HCT116 (cell line): Measurements from ENCODE around the gene REXO5. TPM values are rescaled to one million over a fixed set of nuclear protein-coding genes. Genes with fewer than 3 reads are reported as not detected.

Experiments used
- ATAC-seq: fragments of 200-7000 bp; cut with Tn5 transposase; 2 replicates; pipeline ENCODE4 v1.9.1; 2020; ENCODE audit warnings: mild to moderate bottlenecking, moderate library complexity
- BruUV-seq: library from RNA; stranded (reverse); fragments of 400-500 nt; replicated peaks from 2 replicates; lab custom pipeline; 2021; lab: Mats Ljungman, UMichigan
- CTCF ChIA-PET: fragments of 300-600 bp; sonication (Branson Sonifier 250); formaldehyde crosslinking; loops from one replicate; lab custom pipeline; 2021; ENCODE audit warnings: antibody characterized with exemption; lab: Charles Lee
- POLR2A ChIA-PET: fragments of 300-600, 350-600 bp; sonication (Branson Sonifier 250); formaldehyde crosslinking; loops from one replicate; lab custom pipeline; 2021; ENCODE audit warnings: antibody characterized with exemption; lab: Charles Lee
- RAD21 ChIA-PET, 2 experiments: fragments of 300-600 bp; sonication (Branson Sonifier 250); formaldehyde crosslinking; loops; one replicate each; lab custom pipeline; 2023; ENCODE audit warnings: low total read pairs in 2 of 2; ENCODE audit not compliant: uncharacterized antibody in 2 of 2, unreplicated experiment in 2 of 2, low non-redundant PET in 1 of 2; lab: Charles Lee
- DNase-seq: peaks from one replicate; pipeline ENCODE4 v3.0.0-alpha.2; 2010; ENCODE audit warnings: low read depth, low spot score
- H2AFZ ChIP-seq: fragments of 200-600 bp; shearing (Covaris generic), sonication (generic); 2 replicates; pipeline ENCODE4 v1.6.1; 2017; ENCODE audit warnings: low read depth, mixed run types, mixed read lengths, antibody characterized with exemption, low read length; ENCODE audit not compliant: poor library complexity, severe bottlenecking
- H3K27ac ChIP-seq: 2 replicates; pipeline ENCODE4 v1.5.1; 2012; ENCODE audit warnings: low read depth, low read length
- H3K27me3 ChIP-seq: fragments of 200-600 bp; sonication (generic); 2 replicates; pipeline ENCODE4 v1.6.1; 2016; ENCODE audit warnings: mixed run types, low read length, mixed read lengths; ENCODE audit not compliant: insufficient read depth
- H3K36me3 ChIP-seq, 2 experiments: fragments of 200-500 bp in 1 of 2; fragments of 200-600 bp in 1 of 2; sonication (Bioruptor generic) in 1 of 2; sonication (generic) in 1 of 2; 2 replicates each; pipeline versions ENCODE4 v1.5.1 to v1.6.1; 2014 to 2016; ENCODE audit warnings: low read length in 2 of 2, inconsistent platforms in 1 of 2, mixed read lengths in 1 of 2, mixed run types in 1 of 2; ENCODE audit not compliant: insufficient read depth in 2 of 2, control insufficient read depth in 1 of 2
- H3K4me1 ChIP-seq, 2 experiments: fragments of 200-600 bp in 1 of 2; sonication (generic) in 1 of 2; 2 replicates each; pipeline versions ENCODE4 v1.5.1 to v1.6.1; 2012 to 2017; ENCODE audit warnings: low read length in 2 of 2, inconsistent platforms in 1 of 2, mild to moderate bottlenecking in 1 of 2, mixed read lengths in 1 of 2, mixed run types in 1 of 2, moderate library complexity in 1 of 2; ENCODE audit not compliant: insufficient read depth in 2 of 2, control insufficient read depth in 1 of 2
- H3K4me2 ChIP-seq: fragments of 200-600 bp; sonication (generic); 2 replicates; pipeline ENCODE4 v1.6.1; 2017; ENCODE audit warnings: mixed run types, low read length, mixed read lengths
- H3K4me3 ChIP-seq, 2 experiments: fragments of 200-600 bp in 1 of 2; sonication (generic) in 1 of 2; replicated peaks in 1 of 2; 2 replicates each; pipeline ENCODE4 v1.5.1; 2011 to 2016; ENCODE audit warnings: low read length in 2 of 2, control low read depth in 1 of 2, low read depth in 1 of 2, mild to moderate bottlenecking in 1 of 2, mixed read lengths in 1 of 2, mixed run types in 1 of 2
- H3K79me2 ChIP-seq: fragments of 200-600 bp; sonication (generic); 2 replicates; pipeline ENCODE4 v1.6.1; 2017; ENCODE audit warnings: mild to moderate bottlenecking, mixed run types, low read length, moderate library complexity, mixed read lengths; ENCODE audit not compliant: insufficient read depth
- H3K9ac ChIP-seq: fragments of 200-600 bp; sonication (generic); 2 replicates; pipeline ENCODE4 v1.6.1; 2016; ENCODE audit warnings: low read length, mixed read lengths
- H3K9me2 ChIP-seq: fragments of 200-600 bp; sonication (generic), shearing (Covaris generic); 2 replicates; pipeline ENCODE4 v1.6.1; 2017; ENCODE audit warnings: mixed run types, mild to moderate bottlenecking, moderate library complexity; ENCODE audit not compliant: insufficient read depth
- H3K9me3 ChIP-seq, 2 experiments: fragments of 200-500 bp in 1 of 2; fragments of 200-600 bp in 1 of 2; sonication (Bioruptor generic) in 1 of 2; sonication (generic) in 1 of 2; 2 replicates each; pipeline ENCODE4 v1.6.1; 2014 to 2017; ENCODE audit warnings: low read length in 2 of 2, mixed read lengths in 2 of 2, inconsistent platforms in 1 of 2, low read depth in 1 of 2, mild to moderate bottlenecking in 1 of 2, mixed run types in 1 of 2, moderate library complexity in 1 of 2; ENCODE audit not compliant: control insufficient read depth in 1 of 2, insufficient read depth in 1 of 2
- H4K20me1 ChIP-seq: fragments of 200-600 bp; sonication (generic), shearing (Covaris generic); 2 replicates; pipeline ENCODE4 v1.6.1; 2017; ENCODE audit warnings: mixed run types, mild to moderate bottlenecking, moderate library complexity; ENCODE audit not compliant: insufficient read depth
- ATF3 ChIP-seq: IDR thresholded peaks from 2 replicates; pipeline ENCODE4 v1.6.1; 2012
- CBX3 ChIP-seq: IDR thresholded peaks from 2 replicates; pipeline ENCODE4 v1.6.1; 2012; ENCODE audit warnings: low read depth
- CEBPB ChIP-seq: IDR thresholded peaks from 2 replicates; pipeline ENCODE4 v1.6.1; 2012; ENCODE audit warnings: low read depth
- CTCF ChIP-seq, 3 experiments: fragments of 200-600 bp in 1 of 3; sonication (generic) in 1 of 3; IDR thresholded peaks in 2 of 3; conservative IDR thresholded peaks in 1 of 3; 2 replicates each; pipeline ENCODE4 v1.5.1; 2012 to 2017; ENCODE audit warnings: low read depth in 2 of 3, low read length in 2 of 3, antibody characterized with exemption in 1 of 3, borderline replicate concordance in 1 of 3, control low read depth in 1 of 3, mild to moderate bottlenecking in 1 of 3, mixed read lengths in 1 of 3, mixed run types in 1 of 3, moderate library complexity in 1 of 3; ENCODE audit not compliant: insufficient read depth in 1 of 3
- EGR1 ChIP-seq: IDR thresholded peaks from 2 replicates; pipeline ENCODE4 v1.6.1; 2012; ENCODE audit warnings: low read depth
- ELF1 ChIP-seq: IDR thresholded peaks from 2 replicates; pipeline ENCODE4 v1.6.1; 2012; ENCODE audit warnings: low read depth, borderline replicate concordance
- EZH2 ChIP-seq: fragments of 200-600 bp; sonication (generic); IDR thresholded peaks from 2 replicates; pipeline ENCODE4 v1.6.1; 2017; ENCODE audit warnings: antibody characterized with exemption, mixed run types
- FOSL1 ChIP-seq: IDR thresholded peaks from 2 replicates; pipeline ENCODE4 v1.6.1; 2012; ENCODE audit warnings: low read depth
- JUND ChIP-seq: IDR thresholded peaks from 2 replicates; pipeline ENCODE4 v1.6.1; 2012
- POLR2A ChIP-seq: IDR thresholded peaks from 2 replicates; pipeline ENCODE4 v1.7.0; 2011; ENCODE audit warnings: borderline replicate concordance; ENCODE audit not compliant: insufficient read depth, insufficient read length; ENCODE audit errors: extremely low read depth
- POLR2AphosphoS5 ChIP-seq: IDR thresholded peaks from 2 replicates; pipeline ENCODE4 v1.6.1; 2011; ENCODE audit warnings: mild to moderate bottlenecking, low read depth, low read length, moderate library complexity
- REST ChIP-seq: IDR thresholded peaks from 2 replicates; pipeline ENCODE4 v1.6.1; 2012; ENCODE audit warnings: low read depth
- SIN3A ChIP-seq: IDR thresholded peaks from 2 replicates; pipeline ENCODE4 v1.6.1; 2012; ENCODE audit warnings: low read depth
- SP1 ChIP-seq: IDR thresholded peaks from 2 replicates; pipeline ENCODE4 v1.6.1; 2012; ENCODE audit warnings: low read depth
- SRF ChIP-seq: IDR thresholded peaks from 2 replicates; pipeline ENCODE4 v1.6.1; 2012; ENCODE audit warnings: low read depth
- TCF7L2 ChIP-seq: IDR thresholded peaks from 2 replicates; pipeline ENCODE4 v1.7.0; 2011; ENCODE audit warnings: borderline replicate concordance, inconsistent platforms; ENCODE audit not compliant: insufficient read depth, insufficient read length; ENCODE audit errors: extremely low read depth
- YY1 ChIP-seq: IDR thresholded peaks from 2 replicates; pipeline ENCODE4 v1.6.1; 2011; ENCODE audit warnings: low read length, low read depth, moderate library complexity, mild to moderate bottlenecking; ENCODE audit not compliant: insufficient replicate concordance; ENCODE audit errors: extremely low read depth
- ZBTB33 ChIP-seq: IDR thresholded peaks from 2 replicates; pipeline ENCODE4 v1.6.1; 2011; ENCODE audit warnings: mild to moderate bottlenecking, low read length, moderate library complexity; ENCODE audit not compliant: insufficient replicate concordance; ENCODE audit errors: extremely low read depth
- intact Hi-C: fragments of 100-400 bp; cut with micrococcal nuclease; formaldehyde crosslinking; loops from 2 replicates; pipeline ENCODE4 v1.10.0; 2022
- total RNA-seq: library from RNA; stranded (reverse); gene quantifications from one replicate; pipeline ENCODE4 v1.2.1, GENCODE V29; 2021; ENCODE audit not compliant: unreplicated experiment

The REXO5 gene
- total RNA-seq, 1 experiment from 2014 or later = 10.5 TPM

GRCh38 chr16:20833086-20833485, 26.8 kb downstream of the REXO5 start:
- no peaks in the 10 kb centered on the region for H3K4me1 ChIP-seq
- RAD21 ChIA-PET = no interaction called here
- no peak overlapping the region for H2AFZ ChIP-seq
- CTCF ChIA-PET = no interaction called here
- intact Hi-C loops = no loop called here
- no peak overlapping the region for H3K9ac ChIP-seq
- H4K20me1 ChIP-seq = no peaks in the 10 kb centered on the region
- H3K36me3 ChIP-seq = peaks cover 3 to 9% of the 10 kb centered on the region in 2 experiments; a peak in 2 of 4 replicates
- no peaks in the 10 kb centered on the region; a peak in 1 of 4 replicates for H3K9me3 ChIP-seq
- no peak for DNase-seq
- no peak overlapping the region for H3K4me2 ChIP-seq
- H3K27ac ChIP-seq = no peak overlapping the region
- H3K27me3 ChIP-seq = no peaks in the 10 kb centered on the region
- ATAC-seq = no peak
- POLR2A ChIA-PET = no interaction called here
- no peak for TF ChIP-seq ATF3
- no peak for TF ChIP-seq ELF1
- TF ChIP-seq JUND = no peak
- no peak for TF ChIP-seq SRF
- TF ChIP-seq EGR1 = no peak
- TF ChIP-seq EZH2 = no peak
- no peak for TF ChIP-seq FOSL1
- TF ChIP-seq POLR2A = no peak
- TF ChIP-seq SIN3A = no peak
- no peak for TF ChIP-seq SP1
- no peak for TF ChIP-seq TCF7L2
- TF ChIP-seq CEBPB = no peak
- TF ChIP-seq YY1 = no peak
- TF ChIP-seq POLR2AphosphoS5 = no peak
- no peak for TF ChIP-seq CTCF (IDR thresholded peaks at IDR 0.05 in 2 of 3, conservative IDR thresholded peaks at IDR 0.05 in 1 of 3; ENCODE audit: borderline replicate concordance in 1 of 3, insufficient read depth in 1 of 3, low read depth in 2 of 3, low read length in 2 of 3)
- TF ChIP-seq CBX3 = no peak
- no peak for TF ChIP-seq REST
- no peak for TF ChIP-seq ZBTB33
- no TSS peak for BruUV-seq
- H3K79me2 ChIP-seq = no peaks in the 10 kb centered on the region
- no peak overlapping the region for H3K4me3 ChIP-seq
- no peaks in the 10 kb centered on the region for H3K9me2 ChIP-seq
